Fibroblast of lung (primary cell): ENCODE measurements around the gene TRNP1.

Experiments used
- EZH2 ChIP-seq: IDR thresholded peaks from 2 replicates; pipeline ENCODE4 v1.5.1; 2012; ENCODE audit warnings: low read length, control low read depth, mild to moderate bottlenecking; ENCODE audit errors: missing control alignments
- TF ChIP-seq, protein P1 (sequence below), 2 donors: IDR thresholded peaks in 1 of 2; conservative IDR thresholded peaks in 1 of 2; 1 replicate in 1 of 2; 2 replicates in 1 of 2; pipeline ENCODE4 v1.5.1; 2011 to 2012; ENCODE audit warnings: low read length in 2 of 2, control low read depth in 1 of 2, inconsistent platforms in 1 of 2, low read depth in 1 of 2, mild to moderate bottlenecking in 1 of 2

DNA sequence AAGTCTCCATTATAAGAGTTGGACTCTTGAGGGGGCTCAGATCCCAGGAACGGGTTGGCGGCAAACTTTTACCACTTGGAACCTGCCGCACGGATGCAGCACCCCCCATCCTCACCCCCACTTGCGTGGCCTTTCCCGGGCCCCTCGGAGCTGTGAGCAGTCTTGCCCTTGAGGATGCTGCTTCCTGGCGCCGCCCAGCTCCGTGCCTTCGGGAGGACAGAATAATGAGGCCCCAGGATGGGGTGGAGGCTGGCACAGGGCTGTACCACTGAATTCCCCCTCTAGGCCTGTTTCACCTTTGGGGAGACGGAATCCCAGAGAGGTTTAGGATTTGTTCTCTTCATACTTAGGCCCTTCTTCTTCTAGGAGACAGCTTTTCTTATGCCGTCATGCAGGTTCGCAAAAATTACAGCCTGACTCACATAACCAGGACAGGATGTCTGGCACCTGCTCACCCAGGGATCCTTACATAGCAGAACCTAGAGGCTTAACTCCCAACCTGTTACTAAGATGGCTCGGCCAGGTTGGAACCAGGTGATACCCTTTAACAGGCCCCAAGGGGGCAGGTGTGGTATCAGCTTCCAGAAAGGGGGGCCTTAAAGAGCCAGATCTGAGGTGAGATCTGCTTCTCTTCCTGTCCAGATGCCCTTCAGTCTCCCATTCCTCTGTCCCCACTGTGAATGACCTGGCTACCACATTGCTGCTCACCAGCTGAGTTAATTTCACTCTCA lies 1.5 kb downstream of the TRNP1 start:
- TF ChIP-seq, protein P1, sequence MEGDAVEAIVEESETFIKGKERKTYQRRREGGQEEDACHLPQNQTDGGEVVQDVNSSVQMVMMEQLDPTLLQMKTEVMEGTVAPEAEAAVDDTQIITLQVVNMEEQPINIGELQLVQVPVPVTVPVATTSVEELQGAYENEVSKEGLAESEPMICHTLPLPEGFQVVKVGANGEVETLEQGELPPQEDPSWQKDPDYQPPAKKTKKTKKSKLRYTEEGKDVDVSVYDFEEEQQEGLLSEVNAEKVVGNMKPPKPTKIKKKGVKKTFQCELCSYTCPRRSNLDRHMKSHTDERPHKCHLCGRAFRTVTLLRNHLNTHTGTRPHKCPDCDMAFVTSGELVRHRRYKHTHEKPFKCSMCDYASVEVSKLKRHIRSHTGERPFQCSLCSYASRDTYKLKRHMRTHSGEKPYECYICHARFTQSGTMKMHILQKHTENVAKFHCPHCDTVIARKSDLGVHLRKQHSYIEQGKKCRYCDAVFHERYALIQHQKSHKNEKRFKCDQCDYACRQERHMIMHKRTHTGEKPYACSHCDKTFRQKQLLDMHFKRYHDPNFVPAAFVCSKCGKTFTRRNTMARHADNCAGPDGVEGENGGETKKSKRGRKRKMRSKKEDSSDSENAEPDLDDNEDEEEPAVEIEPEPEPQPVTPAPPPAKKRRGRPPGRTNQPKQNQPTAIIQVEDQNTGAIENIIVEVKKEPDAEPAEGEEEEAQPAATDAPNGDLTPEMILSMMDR (conservative IDR thresholded peaks at IDR 0.05 in 1 of 2, IDR thresholded peaks at IDR 0.05 in 1 of 2; ENCODE audit: low read depth in 1 of 2, low read length in 2 of 2): no peak
- TF ChIP-seq EZH2: no peak
